ENCODE measurements around the gene KRT83. TPM values are rescaled to one million over a fixed set of nuclear protein-coding genes. Genes with fewer than 3 reads are reported as not detected.

Gene KRT83
- total RNA-seq, 4 donors from 2014 or later = not detected

GRCh38 chr12:52366738-52367485 lies 45.7 kb upstream of the KRT83 start, which contains the start of gene KRT85:
KRT85 (minus strand) TSS chr12:52367481; CDS start chr12:52367405, 76 bp downstream.
- DNase-seq = no peak
- Histone ChIP-seq H3K36me3 (no peaks in the 10 kb centered on the region), H3K27me3 (peaks cover 0 to 20% (median 0%) of the 10 kb centered on the region in 4 donors), H3K4me3 (no peak within 1 kb of the TSS), H3K27ac (no peak within 1 kb of the TSS), H3K4me1 (peaks cover 6 to 17% (median 15%) of the 10 kb centered on the region in 3 donors), H3K9me3 (no peaks in the 10 kb centered on the region)
- no peak for TF ChIP-seq POLR2A (IDR thresholded peaks at IDR 0.05)
- TF ChIP-seq CTCF (IDR thresholded peaks at IDR 0.05) = no peak
- intact Hi-C loops (cut with DNase I) = no loop called here
- WGBS, 2 donors = 87 to 96% methylated on average over 6 to 16 of the region's 42 CpGs

GRCh38 chr12:52364901-52365489 lies 43.8 kb upstream of the KRT83 start:
- H3K4me3 ChIP-seq = no peak overlapping the region
- intact Hi-C loops (cut with DNase I) = no loop called here
- no peaks in the 10 kb centered on the region for H3K36me3 ChIP-seq
- H3K27ac ChIP-seq = no peak overlapping the region
- peaks cover 0 to 20% (median 0%) of the 10 kb centered on the region in 4 donors for H3K27me3 ChIP-seq
- TF ChIP-seq CTCF (IDR thresholded peaks at IDR 0.05) (no peak), POLR2A (IDR thresholded peaks at IDR 0.05) (no peak)
- no peak for DNase-seq
- H3K9me3 ChIP-seq = no peaks in the 10 kb centered on the region
- H3K4me1 ChIP-seq = peaks cover 0 to 9% (median 0%) of the 10 kb centered on the region in 3 donors
- 62 to 86% methylated on average over 12 to 13 of the region's 14 CpGs for WGBS, 2 donors

GRCh38 chr12:52364061-52364460 lies 42.9 kb upstream of the KRT83 start:
- TF ChIP-seq POLR2A (IDR thresholded peaks at IDR 0.05) (no peak), CTCF (IDR thresholded peaks at IDR 0.05) (no peak)
- H3K4me1 ChIP-seq = peaks cover 0 to 14% (median 0%) of the 10 kb centered on the region in 3 donors
- intact Hi-C loops (cut with DNase I) = no loop called here
- H3K4me3 ChIP-seq = no peak overlapping the region
- H3K27me3 ChIP-seq = peaks cover 0 to 20% (median 0%) of the 10 kb centered on the region in 4 donors
- no peaks in the 10 kb centered on the region for H3K36me3 ChIP-seq
- DNase-seq = no peak
- no peak overlapping the region for H3K27ac ChIP-seq
- 50 to 81% methylated on average over 1 to 6 of the region's 7 CpGs for WGBS, 2 donors
- H3K9me3 ChIP-seq = no peaks in the 10 kb centered on the region

GRCh38 chr12:52363111-52363679 lies 42.0 kb upstream of the KRT83 start:
- no peak for DNase-seq
- 93 to 98% methylated on average over 5 to 9 of the region's 12 CpGs for WGBS, 2 donors
- no peak overlapping the region for H3K4me3 ChIP-seq

More at GRCh38 chr12:52363111-52363679, 42.0 kb upstream of the KRT83 start:
- Histone ChIP-seq H3K27me3 (peaks cover 0 to 29% (median 0%) of the 10 kb centered on the region in 4 donors), H3K36me3 (no peaks in the 10 kb centered on the region), H3K4me1 (peaks cover 0 to 14% (median 0%) of the 10 kb centered on the region in 3 donors), H3K9me3 (no peaks in the 10 kb centered on the region), H3K27ac (no peak overlapping the region)
- intact Hi-C loops (cut with DNase I) = no loop called here
- TF ChIP-seq POLR2A (IDR thresholded peaks at IDR 0.05) (no peak), CTCF (IDR thresholded peaks at IDR 0.05) (no peak)
